GM12801 (cell line): ENCODE results near the gene ZBED1.

Experiments
- TF ChIP-seq, protein P1 (sequence below): IDR thresholded peaks from one replicate; pipeline ENCODE4 v1.5.1; 2011; ENCODE audit warnings: control low read depth; ENCODE audit not compliant: insufficient read length; ENCODE audit errors: extremely low read depth

Gene ZBED1

DNA sequence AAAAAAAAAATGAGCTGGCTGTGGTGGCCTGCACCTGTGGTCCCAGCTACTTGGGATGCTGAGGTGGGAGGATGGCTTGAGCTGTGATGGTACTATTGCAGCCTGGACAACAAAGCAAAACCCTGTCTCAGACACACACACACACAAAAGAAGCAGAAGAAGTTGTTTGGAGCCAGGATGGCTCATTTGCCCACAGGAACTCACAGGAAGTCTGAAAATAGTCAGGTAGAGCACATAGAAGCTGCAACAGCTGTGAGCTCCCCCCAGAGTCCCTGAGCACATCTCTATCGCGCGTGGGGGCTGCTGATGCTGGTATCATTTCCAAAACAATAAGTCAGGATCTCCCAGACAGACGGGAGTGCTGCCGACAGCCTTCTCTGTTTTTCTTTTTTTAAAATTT lies 13.4 kb upstream of the ZBED1 start:
- TF ChIP-seq, protein P1, sequence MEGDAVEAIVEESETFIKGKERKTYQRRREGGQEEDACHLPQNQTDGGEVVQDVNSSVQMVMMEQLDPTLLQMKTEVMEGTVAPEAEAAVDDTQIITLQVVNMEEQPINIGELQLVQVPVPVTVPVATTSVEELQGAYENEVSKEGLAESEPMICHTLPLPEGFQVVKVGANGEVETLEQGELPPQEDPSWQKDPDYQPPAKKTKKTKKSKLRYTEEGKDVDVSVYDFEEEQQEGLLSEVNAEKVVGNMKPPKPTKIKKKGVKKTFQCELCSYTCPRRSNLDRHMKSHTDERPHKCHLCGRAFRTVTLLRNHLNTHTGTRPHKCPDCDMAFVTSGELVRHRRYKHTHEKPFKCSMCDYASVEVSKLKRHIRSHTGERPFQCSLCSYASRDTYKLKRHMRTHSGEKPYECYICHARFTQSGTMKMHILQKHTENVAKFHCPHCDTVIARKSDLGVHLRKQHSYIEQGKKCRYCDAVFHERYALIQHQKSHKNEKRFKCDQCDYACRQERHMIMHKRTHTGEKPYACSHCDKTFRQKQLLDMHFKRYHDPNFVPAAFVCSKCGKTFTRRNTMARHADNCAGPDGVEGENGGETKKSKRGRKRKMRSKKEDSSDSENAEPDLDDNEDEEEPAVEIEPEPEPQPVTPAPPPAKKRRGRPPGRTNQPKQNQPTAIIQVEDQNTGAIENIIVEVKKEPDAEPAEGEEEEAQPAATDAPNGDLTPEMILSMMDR, result no peak

DNA sequence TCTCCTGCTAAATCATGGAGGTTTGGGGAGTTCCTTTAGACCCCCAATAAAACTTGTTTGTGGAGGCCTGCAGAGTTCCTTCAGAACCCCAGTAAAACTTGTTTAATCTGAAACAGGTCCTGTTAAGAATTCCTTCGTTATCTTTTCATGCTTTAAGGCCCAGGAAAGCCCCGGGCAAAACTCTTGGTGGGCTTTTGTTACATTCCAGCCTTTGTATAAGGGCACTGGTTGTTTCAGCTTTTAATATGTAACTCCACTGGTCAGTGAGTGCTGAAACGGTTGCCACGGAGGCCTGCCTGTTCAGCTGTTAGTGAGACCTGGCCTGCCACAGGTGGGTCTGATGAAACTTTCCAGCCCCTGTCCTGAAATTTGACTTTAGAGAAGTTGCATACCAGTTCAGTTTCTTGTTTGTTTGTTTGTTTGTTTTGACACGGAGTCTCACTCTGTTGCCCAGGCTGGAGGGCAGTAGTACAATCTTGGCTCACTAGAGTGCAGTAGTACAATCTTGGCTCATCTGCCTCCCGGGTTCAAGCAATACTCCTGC lies 12.4 kb upstream of the ZBED1 start:
- TF ChIP-seq, protein P1, result no peak

- TF ChIP-seq, protein P1, result no peak
These were observed 11.7 kb upstream of the ZBED1 start for GRCh38 chrX:2512501-2512900.

DNA sequence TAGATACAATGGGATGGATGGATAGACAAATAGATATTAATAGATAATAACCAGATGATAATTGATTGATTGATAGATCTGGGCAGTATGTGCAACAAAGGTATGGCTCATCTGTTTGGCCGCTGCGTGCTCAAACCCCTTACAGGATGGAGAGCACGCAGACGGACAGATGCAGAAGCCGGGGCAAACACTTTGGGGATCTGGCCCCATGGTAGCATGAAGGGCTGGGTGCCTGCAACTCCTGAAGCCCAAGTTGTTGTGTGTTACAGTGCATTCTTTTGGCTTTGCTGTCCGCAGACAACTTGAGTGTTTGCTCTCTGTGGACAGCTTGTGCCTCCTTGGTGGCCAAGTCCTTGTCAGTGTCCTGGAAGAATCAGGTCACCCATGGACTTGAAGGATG lies 10.6 kb upstream of the ZBED1 start:
- TF ChIP-seq, protein P1, result no peak

- TF ChIP-seq, protein P1, result no peak
These were observed 8.0 kb upstream of the ZBED1 start for GRCh38 chrX:2508648-2509335.

DNA sequence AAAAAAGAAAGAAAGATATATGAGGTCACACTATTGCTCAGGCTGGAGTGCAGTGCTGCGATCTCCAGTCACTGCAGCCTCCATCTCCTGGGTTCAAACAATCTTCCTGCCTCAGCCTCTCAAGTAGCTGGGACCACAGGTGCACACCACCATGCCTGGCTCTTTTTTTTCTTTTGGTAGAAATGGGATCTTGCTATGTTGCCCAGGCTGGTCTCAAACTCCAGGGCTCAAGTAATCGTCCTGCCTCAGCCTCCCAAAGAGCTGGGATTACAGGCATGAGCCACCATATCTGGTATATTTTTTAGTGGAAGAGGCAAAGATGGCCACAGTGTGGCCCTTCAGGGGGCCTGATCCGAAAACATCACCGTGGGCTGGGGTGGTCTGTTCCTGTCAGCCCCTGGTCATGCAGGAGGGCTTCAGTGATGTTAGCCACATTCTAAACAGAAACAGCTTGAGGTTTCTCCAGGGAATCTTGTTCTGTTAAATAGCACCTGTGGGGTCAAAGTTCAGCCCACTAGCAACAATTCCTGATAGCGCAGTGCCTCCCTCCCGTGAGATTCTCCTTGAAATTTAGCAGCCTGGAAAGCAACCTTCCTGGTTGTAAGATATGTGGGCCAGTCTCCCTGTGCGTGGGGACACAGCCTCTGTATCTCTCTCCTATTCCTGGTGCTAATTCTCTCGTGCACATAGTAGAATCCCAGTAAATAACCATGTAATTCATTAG lies 7.3 kb upstream of the ZBED1 start:
- TF ChIP-seq, protein P1, result no peak

GRCh38 chrX:2507196-2507595 lies 6.4 kb upstream of the ZBED1 start:
- TF ChIP-seq, protein P1, result no peak
